Mesendoderm (in vitro differentiated cells): ENCODE data around the gene DNAJC22.
"Not testable (repeated sequence)": the region's sequence is repeated elsewhere in the genome, so short reads cannot be mapped to it uniquely, and the experiment has no call there.

Source experiments
- DNase-seq: peaks from one replicate; pipeline ENCODE4 v3.0.0; 2013
- H2AK5ac ChIP-seq: 2 replicates; pipeline ENCODE4 v1.6.1; 2013; ENCODE audit warnings: low read length, inconsistent platforms
- H2BK120ac ChIP-seq: 2 replicates; pipeline ENCODE4 v1.6.1; 2013; ENCODE audit warnings: low read depth, mild to moderate bottlenecking, low read length, moderate library complexity, mixed read lengths
- H2BK15ac ChIP-seq: replicated peaks from 2 replicates; pipeline ENCODE4 v1.6.1; 2013; ENCODE audit warnings: low read depth, mild to moderate bottlenecking, moderate library complexity
- H2BK5ac ChIP-seq: 2 replicates; pipeline ENCODE4 v1.6.1; 2013; ENCODE audit warnings: low read length, inconsistent platforms
- H3K18ac ChIP-seq: 2 replicates; pipeline ENCODE4 v1.6.1; 2013; ENCODE audit warnings: mild to moderate bottlenecking, low read length, mixed read lengths
- H3K23ac ChIP-seq: one replicate; pipeline ENCODE4 v1.6.1; 2013; ENCODE audit warnings: low read length
- H3K27ac ChIP-seq: 2 replicates; pipeline ENCODE4 v1.5.1; 2013; ENCODE audit warnings: low read depth, mild to moderate bottlenecking, inconsistent platforms, low read length, moderate library complexity
- H3K27me3 ChIP-seq: 2 replicates; pipeline ENCODE4 v1.6.1; 2013; ENCODE audit warnings: low read length, control low read depth, mild to moderate bottlenecking, inconsistent platforms; ENCODE audit not compliant: insufficient read depth, poor library complexity
- H3K36me3 ChIP-seq: 2 replicates; pipeline ENCODE4 v1.6.1; 2013; ENCODE audit warnings: low read length, inconsistent platforms; ENCODE audit not compliant: control insufficient read depth, insufficient read depth
- H3K4ac ChIP-seq: one replicate; pipeline ENCODE4 v1.6.1; 2013; ENCODE audit warnings: low read depth, mild to moderate bottlenecking, low read length, moderate library complexity
- H3K4me1 ChIP-seq: 2 replicates; pipeline ENCODE4 v1.6.1; 2013; ENCODE audit warnings: low read depth, low read length, inconsistent platforms; ENCODE audit not compliant: control insufficient read depth
- H3K4me2 ChIP-seq: 2 replicates; pipeline ENCODE4 v1.6.1; 2013; ENCODE audit warnings: low read length
- H3K4me3 ChIP-seq: 2 replicates; pipeline ENCODE4 v1.5.1; 2013; ENCODE audit warnings: mild to moderate bottlenecking, low read length
- H3K56ac ChIP-seq: one replicate; pipeline ENCODE4 v1.6.1; 2013; ENCODE audit warnings: low read length
- H3K79me1 ChIP-seq: 2 replicates; pipeline ENCODE4 v1.6.1; 2013; ENCODE audit warnings: low read length, inconsistent platforms
- H3K79me2 ChIP-seq: 2 replicates; pipeline ENCODE4 v1.6.1; 2013; ENCODE audit warnings: mild to moderate bottlenecking, low read length; ENCODE audit not compliant: control insufficient read depth, insufficient read depth
- H3K9ac ChIP-seq: 2 replicates; pipeline ENCODE4 v1.6.1; 2013; ENCODE audit warnings: low read length, inconsistent platforms
- H4K5ac ChIP-seq: one replicate; pipeline ENCODE4 v1.6.1; 2013; ENCODE audit warnings: low read length
- H4K8ac ChIP-seq: one replicate; pipeline ENCODE4 v1.6.1; 2013; ENCODE audit warnings: low read depth, mild to moderate bottlenecking, control low read depth, low read length, moderate library complexity
- WGBS: extraction: QIAGEN DNeasy Blood & Tissue Kit; methylation state at CpG from one replicate; pipeline ENCODE4 v1.1.7; 2013; ENCODE audit warnings: low lambda C conversion rate, missing lambda C conversion rate; ENCODE audit not compliant: insufficient coverage; ENCODE audit errors: extremely low coverage; 5-methylcytosine and 5-hydroxymethylcytosine counted together

DNAJC22 gene

GRCh38 chr12:49305762-49306510 is 40.8 kb upstream of the DNAJC22 start:
- Histone ChIP-seq H3K9ac (no peak overlapping the region), H3K4ac (no peak overlapping the region), H3K27me3 (peaks cover 2% of the 10 kb centered on the region), H2BK15ac (no peak overlapping the region), H3K18ac (no peak overlapping the region), H3K56ac (no peak overlapping the region), H3K23ac (no peak overlapping the region), H4K5ac (no peak overlapping the region), H4K8ac (no peak overlapping the region), H2BK120ac (no peak overlapping the region), H3K4me3 (no peak overlapping the region), H3K27ac (no peak overlapping the region), H3K4me2 (no peak overlapping the region), H2BK5ac (no peak overlapping the region), H2AK5ac (no peak overlapping the region), H3K79me1 (no peaks in the 10 kb centered on the region), H3K4me1 (no peaks in the 10 kb centered on the region), H3K79me2 (no peaks in the 10 kb centered on the region), H3K36me3 (no peaks in the 10 kb centered on the region)
- DNase-seq, result no peak
- no CpG with 5 or more reads among the region's 6 CpGs for WGBS

- H3K27me3 ChIP-seq, result peaks cover 2% of the 10 kb centered on the region
- H4K5ac ChIP-seq, result no peak overlapping the region
- H3K23ac ChIP-seq, result no peak overlapping the region
- no peak overlapping the region for H2BK15ac ChIP-seq
- H3K18ac ChIP-seq, result no peak overlapping the region
- H3K4me1 ChIP-seq, result no peaks in the 10 kb centered on the region
- no peak overlapping the region for H4K8ac ChIP-seq
- H2AK5ac ChIP-seq, result no peak overlapping the region
- H2BK5ac ChIP-seq, result no peak overlapping the region
- H3K9ac ChIP-seq, result no peak overlapping the region
- H3K79me2 ChIP-seq, result no peaks in the 10 kb centered on the region
- DNase-seq, result peak; percentile 37
- no peak overlapping the region for H3K4me2 ChIP-seq
- no peaks in the 10 kb centered on the region for H3K36me3 ChIP-seq
- no peak overlapping the region for H3K27ac ChIP-seq
- H3K4ac ChIP-seq, result no peak overlapping the region
- no peak overlapping the region for H3K4me3 ChIP-seq
- H2BK120ac ChIP-seq, result no peak overlapping the region
- no CpG with 5 or more reads among the region's 7 CpGs for WGBS
- no peaks in the 10 kb centered on the region for H3K79me1 ChIP-seq
- no peak overlapping the region for H3K56ac ChIP-seq
Measured at GRCh38 chr12:49309386-49309785, 37.3 kb upstream of the DNAJC22 start.

- not testable (repeated sequence) for H3K9ac ChIP-seq, H4K8ac ChIP-seq, H3K56ac ChIP-seq, H3K4me1 ChIP-seq, H2BK15ac ChIP-seq, H2AK5ac ChIP-seq, H3K27me3 ChIP-seq, H3K4ac ChIP-seq, DNase-seq, H3K4me2 ChIP-seq, H3K4me3 ChIP-seq, H3K79me1 ChIP-seq, H3K23ac ChIP-seq, H3K79me2 ChIP-seq, H3K36me3 ChIP-seq, H3K18ac ChIP-seq, H3K27ac ChIP-seq, H4K5ac ChIP-seq, H2BK120ac ChIP-seq, H2BK5ac ChIP-seq
- WGBS, result no CpG with 5 or more reads among the region's 3 CpGs
Measured at GRCh38 chr12:49310451-49311000, 36.2 kb upstream of the DNAJC22 start.

GRCh38 chr12:49314811-49315210 is 31.9 kb upstream of the DNAJC22 start:
- H4K8ac ChIP-seq, result no peak overlapping the region
- no peaks in the 10 kb centered on the region for H3K79me1 ChIP-seq
- no peak overlapping the region for H3K56ac ChIP-seq
- H3K9ac ChIP-seq, result no peak overlapping the region
- H3K4me1 ChIP-seq, result no peaks in the 10 kb centered on the region
- no peak overlapping the region for H2BK120ac ChIP-seq
- no peak overlapping the region for H2BK15ac ChIP-seq
- no peak overlapping the region for H2BK5ac ChIP-seq
- no peak overlapping the region for H3K18ac ChIP-seq
- H3K79me2 ChIP-seq, result no peaks in the 10 kb centered on the region
- no peak overlapping the region for H4K5ac ChIP-seq
- no peak overlapping the region for H3K4me2 ChIP-seq
- H2AK5ac ChIP-seq, result no peak overlapping the region
- DNase-seq, result no peak
- no peak overlapping the region for H3K23ac ChIP-seq
- no peaks in the 10 kb centered on the region for H3K36me3 ChIP-seq
- no peak overlapping the region for H3K27ac ChIP-seq
- no peak overlapping the region for H3K4me3 ChIP-seq
- WGBS, result no CpG with 5 or more reads among the region's 1 CpG
- no peak overlapping the region for H3K4ac ChIP-seq
- H3K27me3 ChIP-seq, result no peaks in the 10 kb centered on the region

- H4K5ac ChIP-seq, H2AK5ac ChIP-seq, H3K18ac ChIP-seq, H3K9ac ChIP-seq, H3K4me1 ChIP-seq, H3K36me3 ChIP-seq, H3K27ac ChIP-seq, H3K56ac ChIP-seq, H4K8ac ChIP-seq, H3K79me2 ChIP-seq, H3K23ac ChIP-seq, H3K4ac ChIP-seq, DNase-seq, H2BK5ac ChIP-seq, H3K79me1 ChIP-seq, H2BK15ac ChIP-seq, H3K4me3 ChIP-seq, H3K27me3 ChIP-seq, H3K4me2 ChIP-seq, H2BK120ac ChIP-seq: not testable (repeated sequence)
- no CpG with 5 or more reads among the region's 10 CpGs for WGBS
Measured at GRCh38 chr12:49317118-49317517, 29.6 kb upstream of the DNAJC22 start.
